Ishikawa (cell line): ENCODE data around the gene KATNAL1.

ENCODE experiments used
- RAD21 ChIP-seq: IDR thresholded peaks from 2 replicates; pipeline ENCODE4 v1.6.1; 2012; ENCODE audit warnings: low read depth
- TEAD4 ChIP-seq: IDR thresholded peaks from 2 replicates; pipeline ENCODE4 v1.6.1; 2012

DNA sequence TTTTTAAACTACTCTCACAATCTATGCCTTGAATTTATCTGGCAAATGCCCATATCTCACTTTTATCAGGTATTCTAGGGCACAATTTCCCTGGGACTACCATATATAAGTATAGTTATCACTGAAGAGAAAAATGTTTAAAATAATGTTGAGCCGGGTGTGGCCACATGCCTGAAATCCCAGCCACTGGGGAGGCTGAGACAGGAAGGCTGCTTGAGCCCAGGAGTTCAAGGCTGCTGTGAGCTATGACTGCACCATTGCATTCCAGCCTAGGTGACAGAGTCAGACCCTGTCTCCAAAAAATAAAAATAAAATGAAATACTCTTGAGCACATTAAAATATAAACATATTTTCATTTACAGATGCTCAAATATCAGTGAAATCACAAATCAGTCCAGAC, 4.1 kb downstream of the KATNAL1 start:
- no peak for TF ChIP-seq RAD21
- no peak for TF ChIP-seq TEAD4
